Measurements from ENCODE around the gene PDE2A.
A peak's percentile ranks its signal among the peaks of the same experiment; 100 is the strongest.

The PDE2A gene

GRCh38 chr11:72655896-72656464, 18.2 kb downstream of the PDE2A start:
- DNase-seq (ENCODE audit: low spot score): no peak

DNA sequence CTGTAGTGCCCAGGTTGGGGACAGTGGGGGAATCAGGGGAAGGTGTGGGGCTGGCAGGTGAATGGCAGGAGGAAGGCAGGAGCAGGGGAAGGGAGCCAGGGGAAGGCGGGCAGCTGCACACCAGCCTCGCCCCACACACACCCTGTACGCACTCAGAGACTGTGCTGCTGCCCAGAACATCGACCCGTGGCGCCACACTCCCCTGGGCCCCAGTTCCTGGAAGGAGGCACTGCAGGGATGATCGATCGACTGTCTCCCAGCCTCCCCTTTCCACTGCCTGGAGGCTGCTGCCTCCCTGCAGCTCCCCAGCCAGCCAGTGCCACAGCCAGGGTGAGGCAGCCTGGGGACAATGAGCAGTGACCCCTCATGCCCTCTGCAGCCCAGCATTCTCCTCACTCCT, 19.2 kb downstream of the PDE2A start:
- DNase-seq (ENCODE audit: low spot score): no peak

DNA sequence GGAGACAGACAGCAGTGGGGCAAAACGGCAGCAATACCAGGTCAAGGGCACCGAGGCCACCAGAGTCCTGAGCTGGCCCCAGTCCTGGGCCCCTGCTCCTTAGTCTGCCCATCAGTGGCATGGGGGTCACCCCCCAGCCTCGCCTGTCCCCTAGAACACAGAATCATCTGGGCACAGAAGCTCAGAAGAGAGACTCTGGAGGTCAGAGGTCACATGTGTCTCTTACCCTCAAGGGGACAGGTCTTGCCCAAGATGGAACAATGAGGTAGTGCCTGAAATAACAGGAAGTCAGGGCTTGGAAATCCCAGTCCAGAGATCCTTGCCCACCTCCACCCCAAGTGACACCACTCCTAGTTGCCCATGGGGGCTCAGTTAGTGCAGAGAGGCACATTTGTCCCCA, 20.6 kb downstream of the PDE2A start:
- DNase-seq (ENCODE audit: low spot score): no peak

- no peak for DNase-seq (ENCODE audit: low spot score)
These were observed 21.2 kb downstream of the PDE2A start for GRCh38 chr11:72652873-72653630.

DNA sequence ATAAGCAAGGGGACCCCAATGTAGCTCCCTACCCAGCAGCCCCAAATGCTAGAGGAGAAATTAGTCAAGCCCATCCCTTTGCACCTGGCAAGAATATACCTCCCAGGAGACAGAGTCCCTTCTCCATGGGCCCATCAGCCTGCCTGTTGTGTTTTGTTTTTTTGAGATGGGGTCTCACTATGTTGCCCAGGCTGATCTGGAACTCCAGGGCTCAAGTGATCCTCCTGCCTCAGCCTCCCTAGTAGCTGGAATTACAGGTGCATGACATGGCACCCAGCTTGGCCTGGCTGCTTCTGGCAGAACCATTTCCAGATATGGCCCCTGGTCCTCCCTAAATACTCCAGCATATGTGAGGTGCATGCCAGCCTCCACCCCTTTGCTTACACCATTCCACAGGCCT, 22.1 kb downstream of the PDE2A start:
- DNase-seq (ENCODE audit: low spot score): no peak

DNA sequence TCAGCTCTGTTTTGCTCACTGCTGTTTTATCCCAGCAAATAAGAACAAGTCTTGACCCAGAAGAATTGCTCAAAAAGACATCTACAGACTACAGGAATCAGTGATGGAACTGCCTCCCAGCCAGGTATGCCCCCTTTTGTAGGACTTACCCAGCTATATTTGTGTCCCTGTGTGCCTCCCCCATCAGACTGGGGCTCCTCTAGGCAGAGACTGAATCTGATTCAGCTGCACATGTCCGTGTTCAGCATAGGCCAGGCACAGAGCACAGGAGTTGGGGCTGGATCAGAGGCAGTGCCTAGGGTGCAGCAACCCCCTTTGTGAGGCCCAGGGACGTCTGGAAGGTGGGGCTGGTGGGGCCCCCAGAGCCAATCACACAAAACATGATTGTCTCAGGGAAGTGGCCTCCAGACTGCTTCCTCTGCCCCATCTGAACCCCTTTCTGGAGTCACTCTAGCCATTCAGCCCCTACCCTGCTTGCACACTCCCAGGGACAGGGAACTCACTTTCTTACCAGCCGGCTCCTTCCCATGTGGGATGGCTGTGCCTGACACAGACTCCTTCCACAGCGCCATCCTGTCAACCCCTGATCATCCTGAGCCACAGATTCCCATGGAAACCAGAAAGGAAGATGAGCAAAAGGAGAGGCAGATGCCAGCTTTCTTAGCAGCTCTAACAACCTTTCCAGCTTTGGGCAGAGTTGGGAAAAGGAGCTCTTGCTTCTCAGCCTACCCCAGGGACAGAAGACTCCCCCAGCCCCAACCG, 24.8 kb downstream of the PDE2A start:
- no peak for DNase-seq (ENCODE audit: low spot score)

GRCh38 chr11:72648384-72649136, 25.7 kb downstream of the PDE2A start:
- no peak for DNase-seq (ENCODE audit: low spot score)

- no peak for DNase-seq (ENCODE audit: low spot score)
These were observed 26.3 kb downstream of the PDE2A start for GRCh38 chr11:72647882-72648281.

GRCh38 chr11:72646472-72646871, 27.8 kb downstream of the PDE2A start:
- DNase-seq (ENCODE audit: low spot score): no peak

DNA sequence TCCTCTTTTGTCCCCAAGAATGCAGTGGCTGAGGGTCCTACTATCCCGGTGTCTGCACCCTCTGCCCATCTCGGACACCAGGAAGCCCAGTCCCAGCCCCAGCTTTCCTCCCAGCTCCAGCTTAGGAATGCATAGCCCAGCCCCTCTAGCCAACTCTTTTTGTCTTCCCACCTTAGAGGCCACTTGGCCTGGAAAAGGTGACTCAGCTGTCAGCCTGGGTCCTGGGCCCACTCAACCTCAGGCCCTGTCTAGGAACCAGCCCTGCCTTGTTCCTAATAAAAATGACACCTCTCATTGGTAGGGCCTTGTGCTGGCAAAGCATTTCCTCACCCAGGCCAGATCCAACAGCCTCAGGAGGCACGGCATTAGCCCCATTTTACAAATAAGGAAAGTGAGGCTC, 28.2 kb downstream of the PDE2A start:
- DNase-seq (ENCODE audit: low spot score): no peak

- peak; percentile 51 for DNase-seq (ENCODE audit: low spot score)
These were observed 30.7 kb downstream of the PDE2A start for GRCh38 chr11:72643547-72643946.

DNA sequence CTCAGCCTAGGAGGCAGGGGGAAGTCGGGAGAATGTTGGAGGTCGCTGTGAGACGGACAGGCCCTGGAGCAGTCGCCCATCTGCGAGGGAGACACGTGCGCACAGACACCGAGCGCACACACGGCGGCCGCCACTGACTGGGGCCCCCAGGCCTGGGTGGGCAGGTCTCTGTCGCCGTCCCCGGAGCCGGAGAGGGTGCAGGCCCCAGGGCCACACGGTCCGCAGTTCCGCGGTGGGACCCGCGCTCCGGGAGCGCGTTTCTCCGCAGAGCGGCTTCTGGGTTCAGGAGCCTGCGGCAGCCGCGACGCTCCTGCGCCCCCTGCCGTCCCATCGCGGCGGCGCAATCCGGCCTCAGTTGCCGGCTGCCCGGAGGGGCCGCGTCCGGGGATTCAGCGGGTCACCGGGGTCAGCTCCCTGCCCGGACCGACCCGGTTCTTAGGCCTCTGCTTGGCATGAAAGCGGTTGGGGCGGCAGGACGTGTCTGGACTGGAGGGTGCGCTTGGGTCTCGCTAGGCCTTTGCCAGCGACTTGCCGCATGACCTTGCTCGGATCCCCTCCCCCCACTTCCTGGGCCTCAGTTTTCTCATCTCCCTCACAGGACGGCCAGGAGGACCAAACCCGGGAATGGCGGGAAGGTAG, 31.2 kb downstream of the PDE2A start:
- peak; percentile 91 for DNase-seq (ENCODE audit: low spot score)

GRCh38 chr11:72642043-72642883, 32.0 kb downstream of the PDE2A start:
- peak; percentile 79 for DNase-seq (ENCODE audit: low spot score)

DNA sequence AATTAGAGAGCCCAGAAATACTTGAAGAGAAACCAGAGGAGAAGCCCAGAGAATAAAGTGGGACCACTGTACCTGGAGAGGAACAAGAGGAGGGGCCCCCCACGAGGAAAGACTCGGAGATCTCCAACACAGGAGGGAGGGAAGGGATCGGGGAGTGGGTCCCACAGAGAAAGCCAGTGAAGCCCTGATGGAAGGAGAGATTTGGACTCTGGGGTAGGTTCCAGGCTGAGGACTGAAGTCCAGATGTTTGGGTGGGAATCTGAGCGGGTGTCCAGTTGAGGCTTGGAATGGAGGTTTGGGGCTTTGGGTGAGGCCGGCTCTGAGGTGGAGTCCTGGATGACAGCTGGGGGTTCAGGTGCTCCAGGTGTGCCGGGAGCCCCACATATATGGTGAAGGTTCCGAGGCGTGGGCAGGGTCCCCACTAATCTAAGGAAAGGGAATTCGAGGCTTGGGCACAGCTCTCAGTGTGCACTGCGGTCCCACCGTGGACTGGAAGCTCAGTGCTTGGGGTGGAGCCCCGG, 32.6 kb downstream of the PDE2A start:
- DNase-seq (ENCODE audit: low spot score): no peak

GRCh38 chr11:72639502-72640375, 34.5 kb downstream of the PDE2A start:
- no peak for DNase-seq (ENCODE audit: low spot score)

DNA sequence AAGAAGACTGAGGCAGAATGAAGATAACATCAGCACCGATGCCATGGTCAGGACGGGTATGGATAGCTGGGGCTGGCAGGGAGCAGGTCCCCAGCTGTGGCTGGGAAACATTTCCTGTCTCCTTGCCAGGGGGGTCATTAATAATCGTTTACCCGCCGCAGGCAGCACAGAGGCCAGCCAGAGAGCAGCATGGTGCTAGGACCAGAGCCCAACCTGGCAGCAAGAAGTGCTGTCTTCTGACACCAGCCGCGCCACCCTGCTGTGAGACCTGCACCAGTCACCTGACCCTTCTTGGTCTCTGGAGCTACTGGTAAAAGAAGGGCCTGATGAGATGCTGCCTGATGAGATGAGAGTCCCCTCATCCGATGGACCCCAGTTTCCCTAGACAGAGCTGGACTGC, 36.3 kb downstream of the PDE2A start:
- DNase-seq (ENCODE audit: low spot score): no peak

DNA sequence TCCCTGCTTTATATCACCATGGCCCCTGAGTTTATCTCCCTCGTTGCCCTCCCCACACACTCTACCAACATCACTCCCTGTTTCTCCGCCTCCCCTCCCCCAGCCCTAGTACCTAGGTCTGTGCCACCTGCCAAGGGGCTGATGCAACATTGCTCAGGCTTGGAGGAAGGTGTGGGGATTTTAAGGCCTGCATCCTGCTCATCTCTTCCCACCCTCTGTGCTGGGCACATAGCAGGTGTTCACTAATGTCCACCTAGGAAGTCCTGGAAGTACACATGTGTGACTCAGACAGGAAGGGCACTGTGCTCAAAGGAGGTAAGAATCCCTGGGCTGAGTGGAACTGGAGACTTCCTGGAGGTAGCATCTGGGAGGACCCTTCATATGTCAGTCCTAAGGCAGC, 37.0 kb downstream of the PDE2A start:
- DNase-seq (ENCODE audit: low spot score): no peak

DNA sequence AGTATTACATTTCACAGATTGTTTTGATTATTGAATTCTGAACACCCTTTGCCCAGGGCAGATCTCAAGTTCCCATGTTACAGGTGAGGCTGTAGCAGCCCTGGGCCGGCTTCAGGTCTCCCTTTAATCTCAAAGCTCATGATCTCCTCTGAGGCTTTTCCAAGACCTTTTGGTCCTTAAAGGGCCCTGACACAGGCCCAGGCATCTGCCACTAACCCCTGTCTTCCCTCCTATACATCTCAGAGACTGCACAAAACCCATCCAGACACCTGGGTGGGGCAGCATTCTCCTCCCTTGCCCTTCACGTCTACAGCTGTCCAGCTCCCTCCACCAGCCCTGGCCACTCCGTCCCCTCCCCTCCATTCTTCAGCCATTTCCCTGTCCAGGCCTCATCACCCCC, 37.8 kb downstream of the PDE2A start:
- DNase-seq (ENCODE audit: low spot score): no peak

GRCh38 chr11:72635933-72636332, 38.3 kb downstream of the PDE2A start:
- DNase-seq (ENCODE audit: low spot score): no peak
